Measurements from ENCODE around the gene CHCHD3.

GRCh38 chr7:132846086-132846485 is 235.8 kb downstream of the CHCHD3 start:
- no peak for TF ChIP-seq CTCF (conservative IDR thresholded peaks at IDR 0.05; ENCODE audit: low read length)
- TF ChIP-seq EZH2phosphoT487 (IDR thresholded peaks at IDR 0.05; ENCODE audit: borderline replicate concordance), result no peak
